HG03469 (cell line): ENCODE data around the gene ZNF627.
"Not testable (repeated sequence)": the region's sequence is repeated elsewhere in the genome, so short reads cannot be mapped to it uniquely, and the experiment has no call there.

Experiments used
- ATAC-seq: cut with Tn5 transposase; IDR thresholded peaks from one replicate; pipeline ENCODE4 v1.9.1; 2021; ENCODE audit warnings: mild to moderate bottlenecking, moderate library complexity, moderate number of reproducible peaks; ENCODE audit not compliant: unreplicated experiment

Gene ZNF627

GRCh38 chr19:11620553-11620952 lies 23.3 kb downstream of the ZNF627 start:
- ATAC-seq: no peak

- ATAC-seq: not testable (repeated sequence)
These were observed 25.1 kb downstream of the ZNF627 start for GRCh38 chr19:11622401-11622800.

- ATAC-seq: no peak
These were observed 26.8 kb downstream of the ZNF627 start for GRCh38 chr19:11624069-11624463.

- ATAC-seq: no peak
These were observed 29.0 kb downstream of the ZNF627 start for GRCh38 chr19:11626252-11626651.

GRCh38 chr19:11633223-11633622 lies 35.9 kb downstream of the ZNF627 start:
- no peak for ATAC-seq

GRCh38 chr19:11634018-11634662 lies 36.9 kb downstream of the ZNF627 start:
- ATAC-seq: not testable (repeated sequence)

- ATAC-seq: no peak
These were observed 41.9 kb downstream of the ZNF627 start for GRCh38 chr19:11639245-11639601.

GRCh38 chr19:11639602-11640471 lies 42.6 kb downstream of the ZNF627 start:
- peak; percentile 62 for ATAC-seq

GRCh38 chr19:11641244-11641643 lies 44.0 kb downstream of the ZNF627 start:
- no peak for ATAC-seq

GRCh38 chr19:11642902-11643301 lies 45.6 kb downstream of the ZNF627 start:
- no peak for ATAC-seq

GRCh38 chr19:11649941-11650340 lies 52.7 kb downstream of the ZNF627 start:
- ATAC-seq: no peak

GRCh38 chr19:11651062-11651461 lies 53.8 kb downstream of the ZNF627 start:
- no peak for ATAC-seq

GRCh38 chr19:11652056-11652455 lies 54.8 kb downstream of the ZNF627 start:
- no peak for ATAC-seq

- no peak for ATAC-seq
These were observed 55.2 kb downstream of the ZNF627 start for GRCh38 chr19:11652492-11652891.

- no peak for ATAC-seq
These were observed 59.3 kb downstream of the ZNF627 start for GRCh38 chr19:11656535-11656934.

GRCh38 chr19:11657307-11657706 lies 60.0 kb downstream of the ZNF627 start:
- ATAC-seq: no peak

GRCh38 chr19:11658970-11659369 lies 61.7 kb downstream of the ZNF627 start:
- ATAC-seq: no peak

GRCh38 chr19:11659612-11660011 lies 62.3 kb downstream of the ZNF627 start:
- no peak for ATAC-seq

GRCh38 chr19:11662278-11662677 lies 65.0 kb downstream of the ZNF627 start:
- no peak for ATAC-seq

- no peak for ATAC-seq
These were observed 65.9 kb downstream of the ZNF627 start for GRCh38 chr19:11663181-11663591.
